HepG2 (cell line): ENCODE measurements around the gene MPG. TPM values are rescaled to one million over a fixed set of nuclear protein-coding genes. Genes with fewer than 3 reads are reported as not detected.

Source experiments
- ATAC-seq: fragments of 200-7000 bp; cut with Tn5 transposase; 3 replicates; pipeline ENCODE4 v1.9.1; 2020; ENCODE audit warnings: mild to moderate bottlenecking, moderate library complexity
- BruUV-seq: library from RNA; stranded (reverse); fragments of 400-500 nt; replicated peaks from 2 replicates; lab custom pipeline; 2021; lab: Mats Ljungman, UMichigan
- CTCF ChIA-PET: fragments of 300-600 bp; formaldehyde crosslinking; extraction: SDS; loops from one replicate; lab custom pipeline; 2021; ENCODE audit warnings: low total read pairs, inconsistent platforms, low intra/inter-chr PET ratio; lab: Yijun Ruan, JAX
- POLR2A ChIA-PET: fragments of 350-600 bp; sonication (Branson Sonifier 250); formaldehyde crosslinking; loops from one replicate; lab custom pipeline; 2020; ENCODE audit warnings: antibody characterized with exemption, inconsistent platforms; lab: Yijun Ruan, JAX
- DNase-seq: peaks from one replicate; pipeline ENCODE4 v3.0.0-alpha.2; 2015; ENCODE audit warnings: low spot score
- FAIRE-seq: peaks from 3 replicates; lab custom pipeline; 2011; peaks lifted over from hg19 to GRCh38; lab: Jason Lieb, UNC
- H2AFZ ChIP-seq: one replicate; pipeline ENCODE4 v1.6.1; 2011; ENCODE audit warnings: low read length, inconsistent platforms
- H3K27ac ChIP-seq: fragments of 300-600 bp; 3 replicates; pipeline ENCODE4 v1.8.0; 2011; ENCODE audit warnings: mixed run types, mild to moderate bottlenecking, mixed read lengths, low read length, inconsistent platforms; ENCODE audit not compliant: insufficient read depth; ENCODE audit errors: extremely low read length
- H3K27me3 ChIP-seq, 2 experiments: fragments of 200-600 bp in 1 of 2; 2 replicates in 1 of 2; 3 replicates in 1 of 2; pipeline versions ENCODE4 v1.6.0 to v1.8.0; 2011; ENCODE audit warnings: low read length in 2 of 2, mild to moderate bottlenecking in 2 of 2, moderate library complexity in 2 of 2, inconsistent platforms in 1 of 2; ENCODE audit not compliant: insufficient read depth in 2 of 2, control insufficient read depth in 1 of 2
- H3K36me3 ChIP-seq, 2 experiments: fragments of 200-600 bp in 1 of 2; replicated peaks in 1 of 2; 2 replicates in 1 of 2; 3 replicates in 1 of 2; pipeline versions ENCODE4 v1.5.1 to v1.8.0; 2011; ENCODE audit warnings: low read length in 2 of 2, inconsistent platforms in 1 of 2; ENCODE audit not compliant: insufficient read depth in 2 of 2, control insufficient read depth in 1 of 2
- H3K4me1 ChIP-seq: 2 replicates; pipeline ENCODE4 v1.5.1; 2012; ENCODE audit warnings: low read length, inconsistent platforms; ENCODE audit not compliant: insufficient read depth
- H3K4me2 ChIP-seq: 2 replicates; pipeline ENCODE4 v1.6.0; 2011; ENCODE audit warnings: low read depth, low read length, inconsistent platforms
- H3K4me3 ChIP-seq, 3 experiments: fragments of 200-600 bp in 1 of 3; sonication (generic), shearing (Covaris generic) in 1 of 3; replicated peaks in 1 of 3; 2 replicates each; pipeline ENCODE4 v1.5.1; 2011 to 2016; ENCODE audit warnings: low read length in 3 of 3, inconsistent platforms in 2 of 3, low read depth in 2 of 3, mild to moderate bottlenecking in 2 of 3, control low read depth in 1 of 3, mixed read lengths in 1 of 3; ENCODE audit not compliant: insufficient read depth in 1 of 3
- H3K79me2 ChIP-seq: one replicate; pipeline ENCODE4 v1.6.1; 2011; ENCODE audit warnings: low read length, inconsistent platforms; ENCODE audit not compliant: insufficient read depth
- H3K9ac ChIP-seq: 2 replicates; pipeline ENCODE4 v1.6.0; 2011; ENCODE audit warnings: mild to moderate bottlenecking, low read depth, low read length, inconsistent platforms; ENCODE audit not compliant: insufficient read depth
- H3K9me3 ChIP-seq: 2 replicates; pipeline ENCODE4 v1.5.1; 2012; ENCODE audit warnings: mild to moderate bottlenecking, low read length
- H4K20me1 ChIP-seq: 2 replicates; pipeline ENCODE4 v1.6.0; 2011; ENCODE audit warnings: inconsistent platforms, mild to moderate bottlenecking, low read length, moderate library complexity; ENCODE audit not compliant: insufficient read depth
- ARHGAP35 ChIP-seq: sonication (generic); formaldehyde crosslinking; IDR thresholded peaks from 2 replicates; pipeline ENCODE4 v1.9.0; 2022; ENCODE audit warnings: mild to moderate bottlenecking, inconsistent platforms, moderate library complexity, missing genetic modification reagents, borderline replicate concordance
- NKX3-1 ChIP-seq: sonication (generic); formaldehyde crosslinking; IDR thresholded peaks from 2 replicates; pipeline ENCODE4 v1.5.0; 2020; ENCODE audit warnings: missing genetic modification reagents
- SMARCE1 ChIP-seq: fragments of 450-650 bp; IDR thresholded peaks from 2 replicates; pipeline ENCODE4 v1.6.1; 2017; ENCODE audit warnings: borderline replicate concordance
- TAF15 ChIP-seq: fragments of 200-400 bp; formaldehyde crosslinking; IDR thresholded peaks from one replicate; pipeline ENCODE4 v1.6.1; 2018; ENCODE audit warnings: mild to moderate bottlenecking, low read depth, low read length; ENCODE audit not compliant: poor library complexity, severe bottlenecking
- ZBTB37 ChIP-seq: sonication (generic); formaldehyde crosslinking; IDR thresholded peaks from 2 replicates; pipeline ENCODE4 v1.4.0; 2020; ENCODE audit warnings: mild to moderate bottlenecking, missing genetic modification reagents
- ZNF788 ChIP-seq: sonication (generic); formaldehyde crosslinking; IDR thresholded peaks from 2 replicates; pipeline ENCODE4 v1.5.0; 2020; ENCODE audit warnings: mild to moderate bottlenecking, missing genetic modification reagents, borderline replicate concordance
- WGBS: methylation state at CpG from one replicate; pipeline ENCODE4 v1.1.6; 2017; ENCODE audit warnings: low lambda C conversion rate; 5-methylcytosine and 5-hydroxymethylcytosine counted together
- in situ Hi-C: cut with HindIII; loops from 2 replicates; pipeline ENCODE4 v1.10.0; 2017; ENCODE audit warnings: low pct_unique_long_range_greater_than_20kb; ENCODE audit not compliant: extremely low pct_ligation_motif_present
- intact Hi-C: fragments of 100-400 bp; cut with micrococcal nuclease; formaldehyde crosslinking; loops from one replicate; pipeline ENCODE4 v1.10.0; 2022; ENCODE audit not compliant: unreplicated experiment
- polyA plus RNA-seq, 8 experiments: library from polyadenylated mRNA; depleted of rRNA in 3 of 8; stranded (reverse) in 7 of 8; unstranded in 1 of 8; fragments of >200 nt; fragmentation: Illumina TruSeq in 4 of 8; extraction: Trizol in 4 of 8; gene quantifications; 2 replicates each; pipeline versions ENCODE4 v1.2.1 to v1.2.3, GENCODE V29; 2011 to 2016; ENCODE audit warnings: low read depth in 4 of 8, missing spikeins in 1 of 8, mixed read lengths in 1 of 8; ENCODE audit not compliant: insufficient read depth in 1 of 8
- total RNA-seq, 5 experiments: library from RNA; depleted of rRNA; stranded (reverse); fragments of >200 nt; fragmentation: Illumina TruSeq; extraction: Trizol; gene quantifications; 2 replicates each; pipeline ENCODE4 v1.2.3, GENCODE V29; 2016; ENCODE audit warnings: low read depth in 1 of 5
- TF ChIP-seq, protein P1 (sequence below): sonication (generic); formaldehyde crosslinking; IDR thresholded peaks from 2 replicates; pipeline ENCODE4 v1.4.0; 2020; ENCODE audit warnings: missing genetic modification reagents, borderline replicate concordance
- TF ChIP-seq, protein P2 (sequence below), 2 experiments: IDR thresholded peaks; 2 replicates each; pipeline ENCODE4 v1.6.1; 2011 to 2012; ENCODE audit warnings: low read length in 2 of 2, borderline replicate concordance in 1 of 2, low read depth in 1 of 2, mild to moderate bottlenecking in 1 of 2, moderate library complexity in 1 of 2

Gene MPG
- total and polyA plus RNA-seq, 2 of the 13 experiments (the other 11 are each of a cell fraction or from before 2014, with no cell fraction given) = 59.1 to 62.5 TPM

DNA sequence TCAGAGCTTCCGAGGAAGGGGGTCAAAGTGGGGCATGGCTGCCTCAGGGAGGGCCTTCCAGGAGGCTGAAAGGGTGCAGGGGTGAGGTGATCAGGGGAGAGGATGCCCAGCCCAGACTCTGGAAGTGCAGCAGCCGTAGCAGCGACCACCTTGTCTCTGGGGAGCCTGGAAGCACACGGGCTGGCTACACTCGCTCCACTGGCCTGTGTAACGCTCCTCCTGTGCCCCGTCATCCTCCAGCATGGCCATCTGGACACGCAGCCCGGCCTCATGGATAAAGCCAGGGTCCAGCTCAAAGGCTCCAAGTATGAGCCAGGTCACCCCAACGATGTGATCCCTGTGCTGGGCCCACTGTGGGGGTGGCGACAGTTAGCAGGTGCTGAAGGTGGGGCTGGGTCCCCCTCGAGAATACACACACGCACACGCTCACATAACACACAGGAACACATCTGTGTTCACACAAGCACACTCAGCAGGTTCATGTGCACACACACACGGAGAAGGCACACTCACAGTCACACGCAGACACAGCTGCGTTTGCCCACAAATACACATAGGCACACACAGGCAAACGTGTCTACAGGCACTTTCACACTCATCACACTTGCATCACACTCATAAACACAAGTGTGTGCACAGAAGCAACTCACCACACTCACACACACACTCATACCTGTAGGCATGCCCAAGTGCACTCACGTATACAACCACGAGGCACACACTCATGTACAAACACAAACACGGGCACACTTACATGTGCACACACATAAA, 44.0 kb upstream of the MPG start (continued):
- TF ChIP-seq ARHGAP35 (CRISPR knock-in tag) = no peak
- TF ChIP-seq, protein P1, sequence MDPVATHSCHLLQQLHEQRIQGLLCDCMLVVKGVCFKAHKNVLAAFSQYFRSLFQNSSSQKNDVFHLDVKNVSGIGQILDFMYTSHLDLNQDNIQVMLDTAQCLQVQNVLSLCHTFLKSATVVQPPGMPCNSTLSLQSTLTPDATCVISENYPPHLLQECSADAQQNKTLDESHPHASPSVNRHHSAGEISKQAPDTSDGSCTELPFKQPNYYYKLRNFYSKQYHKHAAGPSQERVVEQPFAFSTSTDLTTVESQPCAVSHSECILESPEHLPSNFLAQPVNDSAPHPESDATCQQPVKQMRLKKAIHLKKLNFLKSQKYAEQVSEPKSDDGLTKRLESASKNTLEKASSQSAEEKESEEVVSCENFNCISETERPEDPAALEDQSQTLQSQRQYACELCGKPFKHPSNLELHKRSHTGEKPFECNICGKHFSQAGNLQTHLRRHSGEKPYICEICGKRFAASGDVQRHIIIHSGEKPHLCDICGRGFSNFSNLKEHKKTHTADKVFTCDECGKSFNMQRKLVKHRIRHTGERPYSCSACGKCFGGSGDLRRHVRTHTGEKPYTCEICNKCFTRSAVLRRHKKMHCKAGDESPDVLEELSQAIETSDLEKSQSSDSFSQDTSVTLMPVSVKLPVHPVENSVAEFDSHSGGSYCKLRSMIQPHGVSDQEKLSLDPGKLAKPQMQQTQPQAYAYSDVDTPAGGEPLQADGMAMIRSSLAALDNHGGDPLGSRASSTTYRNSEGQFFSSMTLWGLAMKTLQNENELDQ (CRISPR knock-in tag) = no peak

GRCh38 chr16:34648-34987, 43.4 kb upstream of the MPG start:
- no peaks in the 10 kb centered on the region for H3K9me3 ChIP-seq

More at GRCh38 chr16:34648-34987, 43.4 kb upstream of the MPG start:
- DNase-seq (no peak), ATAC-seq (no peak), FAIRE-seq (no peak)
- TF ChIP-seq, protein P2, sequence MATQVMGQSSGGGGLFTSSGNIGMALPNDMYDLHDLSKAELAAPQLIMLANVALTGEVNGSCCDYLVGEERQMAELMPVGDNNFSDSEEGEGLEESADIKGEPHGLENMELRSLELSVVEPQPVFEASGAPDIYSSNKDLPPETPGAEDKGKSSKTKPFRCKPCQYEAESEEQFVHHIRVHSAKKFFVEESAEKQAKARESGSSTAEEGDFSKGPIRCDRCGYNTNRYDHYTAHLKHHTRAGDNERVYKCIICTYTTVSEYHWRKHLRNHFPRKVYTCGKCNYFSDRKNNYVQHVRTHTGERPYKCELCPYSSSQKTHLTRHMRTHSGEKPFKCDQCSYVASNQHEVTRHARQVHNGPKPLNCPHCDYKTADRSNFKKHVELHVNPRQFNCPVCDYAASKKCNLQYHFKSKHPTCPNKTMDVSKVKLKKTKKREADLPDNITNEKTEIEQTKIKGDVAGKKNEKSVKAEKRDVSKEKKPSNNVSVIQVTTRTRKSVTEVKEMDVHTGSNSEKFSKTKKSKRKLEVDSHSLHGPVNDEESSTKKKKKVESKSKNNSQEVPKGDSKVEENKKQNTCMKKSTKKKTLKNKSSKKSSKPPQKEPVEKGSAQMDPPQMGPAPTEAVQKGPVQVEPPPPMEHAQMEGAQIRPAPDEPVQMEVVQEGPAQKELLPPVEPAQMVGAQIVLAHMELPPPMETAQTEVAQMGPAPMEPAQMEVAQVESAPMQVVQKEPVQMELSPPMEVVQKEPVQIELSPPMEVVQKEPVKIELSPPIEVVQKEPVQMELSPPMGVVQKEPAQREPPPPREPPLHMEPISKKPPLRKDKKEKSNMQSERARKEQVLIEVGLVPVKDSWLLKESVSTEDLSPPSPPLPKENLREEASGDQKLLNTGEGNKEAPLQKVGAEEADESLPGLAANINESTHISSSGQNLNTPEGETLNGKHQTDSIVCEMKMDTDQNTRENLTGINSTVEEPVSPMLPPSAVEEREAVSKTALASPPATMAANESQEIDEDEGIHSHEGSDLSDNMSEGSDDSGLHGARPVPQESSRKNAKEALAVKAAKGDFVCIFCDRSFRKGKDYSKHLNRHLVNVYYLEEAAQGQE (IDR thresholded peaks at IDR 0.05; ENCODE audit: borderline replicate concordance in 1 of 2, low read depth in 1 of 2, low read length in 2 of 2) = no peak
- TF ChIP-seq ZNF788 (CRISPR knock-in tag) (no peak), NKX3-1 (CRISPR knock-in tag) (no peak), SMARCE1 (no peak), TAF15 (no peak), ZBTB37 (CRISPR knock-in tag) (no peak)
- POLR2A ChIA-PET = no interaction called here
- CTCF ChIA-PET = no interaction called here
- H3K4me1 ChIP-seq = peaks cover 13% of the 10 kb centered on the region
- no peaks in the 10 kb centered on the region for H4K20me1 ChIP-seq
- H3K4me2 ChIP-seq = no peak overlapping the region
- 82% methylated on average over 6 of the region's 6 CpGs for WGBS
- H3K27me3 ChIP-seq = no peaks in the 10 kb centered on the region
- H3K9ac ChIP-seq = no peak overlapping the region
- H3K4me3 ChIP-seq = no peak overlapping the region
- in situ Hi-C loops (no loop called here), intact Hi-C loops (no loop called here)
- H3K36me3 ChIP-seq = no peaks in the 10 kb centered on the region
- H3K79me2 ChIP-seq = no peaks in the 10 kb centered on the region
- BruUV-seq = no TSS peak
- H2AFZ ChIP-seq = no peak overlapping the region
- H3K27ac ChIP-seq = no peak overlapping the region
